Smooth muscle cell (in vitro differentiated cells): ENCODE measurements around the gene SPX. TPM values are rescaled to one million over a fixed set of nuclear protein-coding genes. Genes with fewer than 3 reads are reported as not detected.

Experiments used
- DNase-seq: peaks from one replicate; lab custom pipeline; 2025; ENCODE audit not compliant: unreplicated experiment; lab: John Stamatoyannopoulos, UW
- H2AFZ ChIP-seq: fragments of 200-600 bp; sonication (generic); 2 replicates; pipeline ENCODE4 v1.6.0; 2016; ENCODE audit warnings: antibody characterized with exemption, low read depth, mild to moderate bottlenecking
- H3F3A ChIP-seq: fragments of 200-600 bp; sonication (generic); 2 replicates; pipeline ENCODE4 v1.6.0; 2017; ENCODE audit warnings: antibody characterized with exemption, low read depth
- H3K27ac ChIP-seq: fragments of 200-600 bp; sonication (generic); 2 replicates; pipeline ENCODE4 v1.5.1; 2016; ENCODE audit warnings: low read depth, mild to moderate bottlenecking
- H3K27me3 ChIP-seq: fragments of 200-600 bp; sonication (generic); 2 replicates; pipeline ENCODE4 v1.6.1; 2016; ENCODE audit warnings: low read depth, mild to moderate bottlenecking
- H3K36me3 ChIP-seq: fragments of 200-600 bp; sonication (generic); 2 replicates; pipeline ENCODE4 v1.5.1; 2016; ENCODE audit warnings: low read depth
- H3K4me1 ChIP-seq: fragments of 200-600 bp; sonication (generic); 2 replicates; pipeline ENCODE4 v1.5.1; 2016; ENCODE audit warnings: low read depth
- H3K4me2 ChIP-seq: fragments of 200-600 bp; sonication (generic); 2 replicates; pipeline ENCODE4 v1.6.0; 2016; ENCODE audit warnings: mild to moderate bottlenecking
- H3K4me3 ChIP-seq: fragments of 200-600 bp; sonication (generic); 2 replicates; pipeline ENCODE4 v1.5.1; 2016; ENCODE audit warnings: mild to moderate bottlenecking
- H3K79me2 ChIP-seq: fragments of 200-600 bp; sonication (generic); 2 replicates; pipeline ENCODE4 v1.6.0; 2016; ENCODE audit warnings: low read depth, mild to moderate bottlenecking
- H3K9ac ChIP-seq: fragments of 200-600 bp; sonication (generic); 2 replicates; pipeline ENCODE4 v1.6.0; 2016; ENCODE audit warnings: low read depth
- H3K9me3 ChIP-seq: fragments of 200-600 bp; sonication (generic); replicated peaks from 2 replicates; pipeline ENCODE4 v1.5.1; 2016; ENCODE audit warnings: low read depth
- H4K20me1 ChIP-seq: fragments of 200-600 bp; sonication (generic); 2 replicates; pipeline ENCODE4 v1.6.0; 2016; ENCODE audit warnings: low read depth
- WGBS: methylation state at CpG from one replicate; pipeline ENCODE4 v1.1.7; 2016; ENCODE audit warnings: low lambda C conversion rate; 5-methylcytosine and 5-hydroxymethylcytosine counted together
- polyA plus RNA-seq: library from polyadenylated mRNA; unstranded; fragments of >200 nt; fragmentation: Nextera tagmentation; extraction: Ambion mirVana; gene quantifications from 2 replicates; pipeline ENCODE4 v1.2.1, GENCODE V29; 2016
- total RNA-seq: library from RNA; depleted of rRNA; stranded (reverse); fragments of >200 nt; gene quantifications from 2 replicates; pipeline ENCODE4 v1.2.3, GENCODE V29; 2014
- TF ChIP-seq, protein P1 (sequence below): fragments of 200-600 bp; sonication (generic); IDR thresholded peaks from 2 replicates; pipeline ENCODE4 v1.5.1; 2017; ENCODE audit warnings: borderline replicate concordance, mild to moderate bottlenecking, antibody characterized with exemption; ENCODE audit not compliant: insufficient read depth, poor library complexity, severe bottlenecking

Gene SPX, protein sequence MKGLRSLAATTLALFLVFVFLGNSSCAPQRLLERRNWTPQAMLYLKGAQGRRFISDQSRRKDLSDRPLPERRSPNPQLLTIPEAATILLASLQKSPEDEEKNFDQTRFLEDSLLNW
- total RNA-seq, result 0.40 and 0.49 TPM in 2 replicates
- polyA plus RNA-seq, result 0.30 TPM in 1 of 2 replicates, not detected in the other

DNA sequence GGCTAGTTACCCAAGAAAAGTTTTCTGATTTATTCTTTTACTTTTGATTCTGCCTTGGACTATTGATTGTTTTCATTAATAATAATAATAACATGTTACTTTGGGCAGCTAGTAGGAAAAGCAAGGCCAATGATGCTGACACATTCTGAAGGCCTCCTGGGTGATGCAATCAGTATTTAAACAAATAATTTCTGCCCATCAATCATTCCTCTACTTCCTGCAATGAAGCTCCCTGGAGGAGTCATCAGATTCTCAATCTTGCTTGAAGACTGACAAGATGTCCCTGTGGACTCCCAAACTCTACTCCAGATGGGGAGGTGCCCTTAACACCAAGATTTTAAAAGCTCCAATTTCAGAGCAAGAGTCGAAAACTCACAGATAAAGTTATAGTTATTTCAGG is at the start of gene SPX:
SPX (plus strand) TSS at position 244 of the 400 bp plus-strand sequence. CDS start 177 bp downstream, outside the sequence.
- Histone ChIP-seq H3K4me2 (peak within 1 kb of the TSS; percentile 99), H3K27me3 (peaks cover 47% of the 10 kb centered on the region), H3K79me2 (no peaks in the 10 kb centered on the region), H3K4me3 (peak within 1 kb of the TSS; percentile 79), H3K4me1 (no peaks in the 10 kb centered on the region), H2AFZ (peak within 1 kb of the TSS; percentile 92), H3K9ac (no peak within 1 kb of the TSS), H3K9me3 (no peaks in the 10 kb centered on the region), H3F3A (no peaks in the 10 kb centered on the region), H4K20me1 (no peaks in the 10 kb centered on the region), H3K36me3 (no peaks in the 10 kb centered on the region), H3K27ac (no peak within 1 kb of the TSS)
- DNase-seq, result no peak
- 95% methylated on average over 1 of the region's 1 CpG for WGBS
- TF ChIP-seq, protein P1, sequence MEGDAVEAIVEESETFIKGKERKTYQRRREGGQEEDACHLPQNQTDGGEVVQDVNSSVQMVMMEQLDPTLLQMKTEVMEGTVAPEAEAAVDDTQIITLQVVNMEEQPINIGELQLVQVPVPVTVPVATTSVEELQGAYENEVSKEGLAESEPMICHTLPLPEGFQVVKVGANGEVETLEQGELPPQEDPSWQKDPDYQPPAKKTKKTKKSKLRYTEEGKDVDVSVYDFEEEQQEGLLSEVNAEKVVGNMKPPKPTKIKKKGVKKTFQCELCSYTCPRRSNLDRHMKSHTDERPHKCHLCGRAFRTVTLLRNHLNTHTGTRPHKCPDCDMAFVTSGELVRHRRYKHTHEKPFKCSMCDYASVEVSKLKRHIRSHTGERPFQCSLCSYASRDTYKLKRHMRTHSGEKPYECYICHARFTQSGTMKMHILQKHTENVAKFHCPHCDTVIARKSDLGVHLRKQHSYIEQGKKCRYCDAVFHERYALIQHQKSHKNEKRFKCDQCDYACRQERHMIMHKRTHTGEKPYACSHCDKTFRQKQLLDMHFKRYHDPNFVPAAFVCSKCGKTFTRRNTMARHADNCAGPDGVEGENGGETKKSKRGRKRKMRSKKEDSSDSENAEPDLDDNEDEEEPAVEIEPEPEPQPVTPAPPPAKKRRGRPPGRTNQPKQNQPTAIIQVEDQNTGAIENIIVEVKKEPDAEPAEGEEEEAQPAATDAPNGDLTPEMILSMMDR, result no peak

DNA sequence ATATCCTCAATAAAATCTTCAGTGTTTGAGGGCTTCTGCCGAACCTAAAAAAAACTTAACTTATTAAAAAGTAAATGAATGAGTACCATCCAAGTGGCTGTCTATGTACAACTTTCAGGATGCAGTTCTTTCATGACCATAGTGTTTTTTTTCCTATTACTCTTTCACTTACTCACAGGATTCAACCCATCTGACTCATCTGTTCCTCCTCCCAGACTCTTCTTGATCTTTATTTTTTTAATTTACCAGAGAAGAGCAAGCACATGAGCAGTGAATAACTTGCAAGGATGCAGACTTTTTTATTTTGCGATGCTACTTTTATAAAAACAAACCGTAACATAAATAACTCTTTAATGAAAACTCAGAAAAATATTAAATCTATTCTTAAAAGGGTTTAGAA is 49.1 kb upstream of the SPX start:
- H3K27ac ChIP-seq, result no peak overlapping the region
- WGBS, result 89% methylated on average over 3 of the region's 3 CpGs

DNA sequence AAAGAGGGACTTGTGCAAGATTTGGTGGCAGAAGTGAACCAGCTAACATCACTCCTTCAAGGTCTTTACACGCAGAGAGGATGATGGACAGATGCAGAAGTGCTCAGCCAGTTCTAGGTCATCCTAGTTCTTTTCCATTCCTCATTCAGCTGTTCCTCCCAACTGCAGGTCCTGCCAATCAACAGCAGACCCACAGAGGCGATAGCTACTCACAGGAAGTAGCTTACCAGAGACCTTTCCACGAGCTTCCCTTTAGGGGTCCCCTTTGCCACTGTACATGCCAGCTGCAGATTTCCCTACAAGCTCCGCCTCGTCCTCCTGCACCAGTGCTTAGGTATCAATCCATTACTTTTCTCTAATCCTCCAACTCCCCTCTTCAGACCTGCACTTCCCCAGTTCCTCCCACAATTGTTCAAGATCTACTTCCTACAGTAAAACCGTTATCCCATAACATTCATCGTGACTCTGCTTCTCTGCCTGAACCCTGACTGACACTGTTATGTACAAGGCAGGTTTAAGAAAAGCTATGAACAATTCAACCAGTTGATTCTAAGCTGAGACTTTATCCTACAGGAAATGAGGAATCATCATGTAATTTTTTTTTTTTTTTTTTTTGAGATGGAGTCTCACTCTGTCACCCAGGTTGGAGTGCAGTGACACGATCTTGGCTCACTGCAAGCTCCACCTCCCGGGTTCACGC is 47.2 kb upstream of the SPX start:
- TF ChIP-seq, protein P1, result no peak

More for the DNA sequence above, 49.1 kb upstream of the SPX start:
- H2AFZ ChIP-seq, result no peak overlapping the region
- no peak for DNase-seq
- no peaks in the 10 kb centered on the region for H3K4me1 ChIP-seq
- no peak overlapping the region for H3K4me2 ChIP-seq
- H3K9ac ChIP-seq, result no peak overlapping the region
- peaks cover 4% of the 10 kb centered on the region for H4K20me1 ChIP-seq
- TF ChIP-seq, protein P1, result no peak
- H3K9me3 ChIP-seq, result no peaks in the 10 kb centered on the region
- peaks cover 34% of the 10 kb centered on the region for H3K36me3 ChIP-seq
- no peaks in the 10 kb centered on the region for H3F3A ChIP-seq
- H3K4me3 ChIP-seq, result no peak overlapping the region
- H3K79me2 ChIP-seq, result no peaks in the 10 kb centered on the region
- no peaks in the 10 kb centered on the region for H3K27me3 ChIP-seq

More for the DNA sequence above, 47.2 kb upstream of the SPX start:
- no peak overlapping the region for H3K27ac ChIP-seq
- H3K4me2 ChIP-seq, result no peak overlapping the region
- H3K9me3 ChIP-seq, result no peaks in the 10 kb centered on the region
- no peaks in the 10 kb centered on the region for H3F3A ChIP-seq
- H3K4me1 ChIP-seq, result no peaks in the 10 kb centered on the region
- H3K79me2 ChIP-seq, result no peaks in the 10 kb centered on the region
- no peak overlapping the region for H3K9ac ChIP-seq
- no peak for DNase-seq
- H3K4me3 ChIP-seq, result no peak overlapping the region
- H3K27me3 ChIP-seq, result no peaks in the 10 kb centered on the region
- no peak overlapping the region for H2AFZ ChIP-seq
- H3K36me3 ChIP-seq, result peaks cover 21% of the 10 kb centered on the region
- peaks cover 4% of the 10 kb centered on the region for H4K20me1 ChIP-seq
- WGBS, result 95% methylated on average over 10 of the region's 10 CpGs
